H9 (cell line): Measurements from ENCODE around the gene KCNAB1. TPM values are rescaled to one million over a fixed set of nuclear protein-coding genes. Genes with fewer than 3 reads are reported as not detected.

Experiments
- DNase-seq: peaks from one replicate; pipeline ENCODE4 v3.0.0-alpha.2; 2017
- H2AFZ ChIP-seq: one replicate; pipeline ENCODE4 v1.6.1; 2013; ENCODE audit warnings: mild to moderate bottlenecking, low read length, control low read depth, moderate library complexity
- H2AK5ac ChIP-seq: 2 replicates; pipeline ENCODE4 v1.6.1; 2013; ENCODE audit warnings: low read length, control low read depth, mixed read lengths; ENCODE audit not compliant: insufficient read length
- H2BK120ac ChIP-seq: one replicate; pipeline ENCODE4 v1.6.1; 2013; ENCODE audit warnings: low read depth, mild to moderate bottlenecking, low read length, control low read depth, inconsistent platforms; ENCODE audit not compliant: poor library complexity, severe bottlenecking
- H2BK12ac ChIP-seq: 2 replicates; pipeline ENCODE4 v1.6.1; 2013; ENCODE audit warnings: low read length, control low read depth, mixed read lengths, low read depth; ENCODE audit not compliant: insufficient read length
- H2BK15ac ChIP-seq: 2 replicates; pipeline ENCODE4 v1.6.1; 2013; ENCODE audit warnings: low read depth, low read length, control low read depth
- H2BK20ac ChIP-seq: one replicate; pipeline ENCODE4 v1.6.1; 2013; ENCODE audit warnings: low read depth, mild to moderate bottlenecking, low read length, control low read depth, inconsistent platforms; ENCODE audit not compliant: poor library complexity, severe bottlenecking
- H2BK5ac ChIP-seq: 2 replicates; pipeline ENCODE4 v1.6.1; 2013; ENCODE audit warnings: low read length, control low read depth, mixed read lengths; ENCODE audit not compliant: insufficient read length
- H3K14ac ChIP-seq: 2 replicates; pipeline ENCODE4 v1.6.1; 2013; ENCODE audit warnings: low read length, control low read depth; ENCODE audit not compliant: insufficient read depth
- H3K18ac ChIP-seq: 2 replicates; pipeline ENCODE4 v1.6.1; 2013; ENCODE audit warnings: low read depth, mild to moderate bottlenecking, mixed read lengths, low read length, control low read depth; ENCODE audit not compliant: insufficient read length
- H3K23ac ChIP-seq: 2 replicates; pipeline ENCODE4 v1.6.1; 2013; ENCODE audit warnings: low read length, control low read depth, mixed read lengths, low read depth; ENCODE audit not compliant: insufficient read length
- H3K23me2 ChIP-seq: 2 replicates; pipeline ENCODE4 v1.6.1; 2013; ENCODE audit warnings: low read depth, mild to moderate bottlenecking, mixed read lengths, low read length, control low read depth; ENCODE audit not compliant: insufficient read length, poor library complexity, severe bottlenecking
- H3K27ac ChIP-seq: 2 replicates; pipeline ENCODE4 v1.5.1; 2013; ENCODE audit warnings: low read length, control low read depth, mixed read lengths, low read depth; ENCODE audit not compliant: insufficient read length
- H3K27me3 ChIP-seq: 2 replicates; pipeline ENCODE4 v1.6.1; 2013; ENCODE audit warnings: low read length, control low read depth, inconsistent platforms; ENCODE audit not compliant: insufficient read depth
- H3K4ac ChIP-seq: 2 replicates; pipeline ENCODE4 v1.6.1; 2013; ENCODE audit warnings: low read depth, mild to moderate bottlenecking, control low read depth, inconsistent platforms, low read length, moderate library complexity
- H3K4me1 ChIP-seq: 2 replicates; pipeline ENCODE4 v1.6.1; 2013; ENCODE audit warnings: low read length, control low read depth, inconsistent platforms; ENCODE audit not compliant: insufficient read depth
- H3K4me2 ChIP-seq: 2 replicates; pipeline ENCODE4 v1.6.1; 2013; ENCODE audit warnings: low read length, control low read depth, mixed read lengths; ENCODE audit not compliant: insufficient read length, insufficient read depth
- H3K56ac ChIP-seq: 2 replicates; pipeline ENCODE4 v1.6.1; 2013; ENCODE audit warnings: low read depth, mild to moderate bottlenecking, mixed read lengths, low read length, control low read depth; ENCODE audit not compliant: insufficient read length
- H3K79me1 ChIP-seq: 2 replicates; pipeline ENCODE4 v1.6.1; 2013; ENCODE audit warnings: low read depth, mild to moderate bottlenecking, moderate library complexity, low read length, control low read depth, inconsistent platforms; ENCODE audit not compliant: insufficient read depth, poor library complexity, severe bottlenecking
- H3K79me2 ChIP-seq: 2 replicates; pipeline ENCODE4 v1.6.1; 2013; ENCODE audit warnings: low read length, control low read depth, inconsistent platforms; ENCODE audit not compliant: insufficient read depth
- H3K9ac ChIP-seq: 2 replicates; pipeline ENCODE4 v1.6.1; 2013; ENCODE audit warnings: low read length, control low read depth, mixed read lengths; ENCODE audit not compliant: insufficient read length; ENCODE audit errors: extremely low read depth
- H3K9me3 ChIP-seq: one replicate; pipeline ENCODE4 v1.6.1; 2013; ENCODE audit warnings: low read depth, low read length, inconsistent platforms; ENCODE audit not compliant: control insufficient read depth
- H3T11ph ChIP-seq: one replicate; pipeline ENCODE4 v1.6.1; 2013; ENCODE audit warnings: mild to moderate bottlenecking, low read length, control low read depth, inconsistent platforms
- H4K20me1 ChIP-seq: one replicate; pipeline ENCODE4 v1.6.1; 2013; ENCODE audit not compliant: control insufficient read depth, insufficient read length, insufficient read depth
- H4K5ac ChIP-seq: 2 replicates; pipeline ENCODE4 v1.6.1; 2013; ENCODE audit warnings: low read depth, mild to moderate bottlenecking, mixed read lengths, low read length, control low read depth; ENCODE audit not compliant: insufficient read length
- H4K8ac ChIP-seq: replicated peaks from 2 replicates; pipeline ENCODE4 v1.6.1; 2013; ENCODE audit warnings: low read length, control low read depth, mixed read lengths, low read depth; ENCODE audit not compliant: insufficient read length
- H4K91ac ChIP-seq: 2 replicates; pipeline ENCODE4 v1.6.1; 2013; ENCODE audit warnings: low read depth, mild to moderate bottlenecking, moderate library complexity, mixed read lengths, low read length, control low read depth; ENCODE audit not compliant: insufficient read length
- H3K27ac Mint-ChIP-seq, 3 experiments: 2 replicates in 2 of 3; 3 replicates in 1 of 3; pipeline ENCODE4 v1.8.0; 2020 to 2021; ENCODE audit warnings: mixed read lengths in 3 of 3, mild to moderate bottlenecking in 1 of 3, moderate library complexity in 1 of 3
- H3K27me3 Mint-ChIP-seq: 2 replicates; pipeline ENCODE4 v1.8.0; 2021; ENCODE audit warnings: low read depth, mild to moderate bottlenecking, moderate library complexity, mixed read lengths
- H3K36me3 Mint-ChIP-seq, 3 experiments: 2 replicates in 2 of 3; 3 replicates in 1 of 3; pipeline ENCODE4 v1.8.0; 2020 to 2021; ENCODE audit warnings: low read depth in 3 of 3, mixed read lengths in 3 of 3; ENCODE audit not compliant: insufficient read depth in 1 of 3
- H3K4me1 Mint-ChIP-seq, 2 experiments: 2 replicates each; pipeline ENCODE4 v1.8.0; 2020; ENCODE audit warnings: mixed read lengths in 2 of 2
- H3K4me3 Mint-ChIP-seq, 2 experiments: 2 replicates in 1 of 2; 3 replicates in 1 of 2; pipeline ENCODE4 v1.8.0; 2020 to 2021; ENCODE audit warnings: mild to moderate bottlenecking in 2 of 2, mixed read lengths in 2 of 2, moderate library complexity in 1 of 2
- H3K9me3 Mint-ChIP-seq, 2 experiments: 2 replicates in 1 of 2; 3 replicates in 1 of 2; pipeline ENCODE4 v1.8.0; 2020; ENCODE audit warnings: mild to moderate bottlenecking in 2 of 2, mixed read lengths in 2 of 2, moderate library complexity in 1 of 2
- CTCF ChIP-seq: fragments of 200-600 bp; sonication (generic); conservative IDR thresholded peaks from 3 replicates; pipeline ENCODE4 v1.8.0; 2021; ENCODE audit warnings: antibody characterized with exemption, mild to moderate bottlenecking
- total RNA-seq: library from RNA; stranded (reverse); gene quantifications from 2 replicates; pipeline ENCODE4 v1.2.1, GENCODE V29; 2021

KCNAB1 gene
- total RNA-seq, 1 experiment from 2014 or later = 3.7 TPM

- H3K23ac ChIP-seq = no peak overlapping the region
- no peak for TF ChIP-seq CTCF
- H2AFZ ChIP-seq = no peak overlapping the region
- H4K8ac ChIP-seq = no peak overlapping the region
- no peak overlapping the region for H2BK20ac ChIP-seq
- Mint-ChIP-seq H3K9me3 (no peaks in the 10 kb centered on the region; a peak in 1 of 5 replicates), H3K27ac (no peak overlapping the region), H3K36me3 (no peaks in the 10 kb centered on the region), H3K4me3 (no peak overlapping the region), H3K27me3 (no peaks in the 10 kb centered on the region; the same call in 1 of the 2 replicates), H3K4me1 (peaks cover 4% of the 10 kb centered on the region in 2 experiments; a peak in 2 of 4 replicates)
- no peak overlapping the region for H3K18ac ChIP-seq
- no peaks in the 10 kb centered on the region for H3K9me3 ChIP-seq
- DNase-seq = no peak
- H3K79me2 ChIP-seq = no peaks in the 10 kb centered on the region
- no peak overlapping the region for H3K9ac ChIP-seq
- no peak overlapping the region for H2BK5ac ChIP-seq
- H4K5ac ChIP-seq = no peak overlapping the region
- H3T11ph ChIP-seq = no peak overlapping the region
- H3K4ac ChIP-seq = no peak overlapping the region
- H3K79me1 ChIP-seq = no peaks in the 10 kb centered on the region
- no peak overlapping the region for H3K27ac ChIP-seq
- no peak overlapping the region for H3K56ac ChIP-seq
- H2AK5ac ChIP-seq = no peak overlapping the region
- no peaks in the 10 kb centered on the region for H3K4me1 ChIP-seq
- H4K20me1 ChIP-seq = no peaks in the 10 kb centered on the region
- H3K14ac ChIP-seq = no peak overlapping the region
- H3K23me2 ChIP-seq = no peaks in the 10 kb centered on the region
- no peak overlapping the region for H2BK15ac ChIP-seq
- H2BK12ac ChIP-seq = no peak overlapping the region
- no peak overlapping the region for H2BK120ac ChIP-seq
- H4K91ac ChIP-seq = no peak overlapping the region
- H3K4me2 ChIP-seq = no peak overlapping the region
- H3K27me3 ChIP-seq = no peaks in the 10 kb centered on the region
Measured at GRCh38 chr3:156180077-156180476, 59.7 kb downstream of the KCNAB1 start.
